B cell (primary cell): ENCODE results near the gene BMP7. TPM values are rescaled to one million over a fixed set of nuclear protein-coding genes. Genes with fewer than 3 reads are reported as not detected.

Source experiments
- ATAC-seq: fragments of 200-7000 bp; cut with Tn5 transposase; one replicate; pipeline ENCODE4 v1.10.0; 2021; ENCODE audit warnings: low read depth, mild to moderate bottlenecking, moderate number of reproducible peaks, moderate library complexity
- CTCF ChIA-PET: fragments of 350-600 bp; sonication (Branson Sonifier 250); formaldehyde crosslinking; loops from one replicate; lab custom pipeline; 2021; ENCODE audit warnings: antibody characterized with exemption, inconsistent platforms; lab: Charles Lee
- POLR2A ChIA-PET: fragments of 350-600 bp; sonication (Branson Sonifier 250); formaldehyde crosslinking; loops from one replicate; lab custom pipeline; 2021; ENCODE audit warnings: antibody characterized with exemption; lab: Charles Lee
- DNase-seq: peaks from one replicate; pipeline ENCODE4 v3.0.0; 2013
- H2AFZ ChIP-seq: 2 replicates; pipeline ENCODE4 v1.6.1; 2012; ENCODE audit warnings: mild to moderate bottlenecking, low read depth, low read length; ENCODE audit not compliant: insufficient read depth, poor library complexity, severe bottlenecking
- H3K27ac ChIP-seq, 2 donors: 1 replicate in 1 of 2; 2 replicates in 1 of 2; pipeline ENCODE4 v1.5.1; 2012 to 2013; ENCODE audit warnings: low read length in 2 of 2, mild to moderate bottlenecking in 2 of 2, moderate library complexity in 1 of 2
- H3K27me3 ChIP-seq, 4 experiments: fragments of 200-600 bp in 1 of 4; sonication (generic) in 1 of 4; replicated peaks in 1 of 4; 1 replicate in 2 of 4; 2 replicates in 2 of 4; pipeline versions ENCODE4 v1.6.1 to v1.7.0; 2013 to 2016; ENCODE audit warnings: low read length in 3 of 4, mild to moderate bottlenecking in 2 of 4, mixed read lengths in 1 of 4, moderate library complexity in 1 of 4; ENCODE audit not compliant: insufficient read depth in 4 of 4, control insufficient read depth in 3 of 4; ENCODE audit errors: control extremely low read depth in 1 of 4
- H3K36me3 ChIP-seq, 2 experiments: replicated peaks in 1 of 2; 1 replicate in 1 of 2; 2 replicates in 1 of 2; pipeline versions ENCODE4 v1.6.1 to v1.7.1; 2013; ENCODE audit warnings: low read length in 1 of 2; ENCODE audit not compliant: insufficient read depth in 2 of 2, control insufficient read depth in 1 of 2; ENCODE audit errors: control extremely low read depth in 1 of 2, extremely low read depth in 1 of 2
- H3K4me1 ChIP-seq, 2 donors: fragments of 200-600 bp in 1 of 2; sonication (generic) in 1 of 2; 1 replicate in 1 of 2; 2 replicates in 1 of 2; pipeline versions ENCODE4 v1.5.1 to v1.6.1; 2013 to 2017; ENCODE audit warnings: low read length in 2 of 2; ENCODE audit not compliant: control insufficient read depth in 2 of 2, insufficient read depth in 2 of 2
- H3K4me2 ChIP-seq: replicated peaks from 2 replicates; pipeline ENCODE3; 2012; ENCODE audit warnings: mild to moderate bottlenecking, low read depth, low read length; ENCODE audit not compliant: poor library complexity, severe bottlenecking
- H3K4me3 ChIP-seq, 5 experiments: fragments of 200-600 bp in 1 of 5; sonication (generic) in 1 of 5; 1 replicate in 3 of 5; 2 replicates in 2 of 5; pipeline versions ENCODE4 v1.5.1 to v1.7.0; 2011 to 2016; ENCODE audit warnings: low read length in 4 of 5, mild to moderate bottlenecking in 4 of 5, low read depth in 2 of 5, control low read depth in 1 of 5, moderate library complexity in 1 of 5; ENCODE audit not compliant: insufficient read depth in 1 of 5; ENCODE audit errors: control extremely low read depth in 1 of 5, extremely low read depth in 1 of 5
- H3K79me2 ChIP-seq: fragments of 200-600 bp; sonication (generic); one replicate; pipeline ENCODE4 v1.6.0; 2016; ENCODE audit warnings: low read length; ENCODE audit not compliant: control insufficient read depth, insufficient read depth
- H3K9ac ChIP-seq: fragments of 200-600 bp; sonication (generic); 2 replicates; pipeline ENCODE4 v1.6.1; 2017; ENCODE audit warnings: mild to moderate bottlenecking, low read length, moderate library complexity
- H3K9me3 ChIP-seq, 3 donors: one replicate each; pipeline versions ENCODE4 v1.6.1 to v1.7.1; 2013; ENCODE audit warnings: low read length in 2 of 3; ENCODE audit not compliant: control insufficient read depth in 2 of 3, insufficient read depth in 1 of 3; ENCODE audit errors: control extremely low read depth in 1 of 3
- H4K20me1 ChIP-seq: 2 replicates; pipeline ENCODE4 v1.6.0; 2012; ENCODE audit warnings: mild to moderate bottlenecking, low read length; ENCODE audit not compliant: insufficient read depth, control insufficient read depth, poor library complexity, severe bottlenecking
- H3K27ac Mint-ChIP-seq: one replicate; pipeline ENCODE4 v1.8.0; 2021; ENCODE audit warnings: mixed read lengths
- H3K27me3 Mint-ChIP-seq: one replicate; pipeline ENCODE4 v1.8.0; 2021; ENCODE audit warnings: mixed read lengths
- H3K4me1 Mint-ChIP-seq: one replicate; pipeline ENCODE4 v1.8.0; 2021; ENCODE audit warnings: mixed read lengths
- H3K4me3 Mint-ChIP-seq: one replicate; pipeline ENCODE4 v1.8.0; 2021; ENCODE audit warnings: mixed read lengths
- H3K9me3 Mint-ChIP-seq: one replicate; pipeline ENCODE4 v1.8.0; 2022; ENCODE audit warnings: mixed read lengths; ENCODE audit not compliant: insufficient read depth
- CTCF ChIP-seq: fragments of 200-600 bp; IDR thresholded peaks from one replicate; pipeline ENCODE4 v1.8.0; 2022; ENCODE audit warnings: antibody characterized with exemption, mild to moderate bottlenecking
- EZH2 ChIP-seq: IDR thresholded peaks from 2 replicates; pipeline ENCODE4 v1.6.1; 2012; ENCODE audit warnings: borderline replicate concordance, low read depth, mild to moderate bottlenecking, moderate library complexity, low read length; ENCODE audit not compliant: insufficient read depth, poor library complexity, severe bottlenecking
- WGBS: methylation state at CpG from one replicate; pipeline ENCODE4 v1.1.5; 2013; ENCODE audit warnings: missing lambda C conversion rate; ENCODE audit not compliant: insufficient coverage; 5-methylcytosine and 5-hydroxymethylcytosine counted together
- intact Hi-C: fragments of 100-400 bp; cut with micrococcal nuclease; formaldehyde crosslinking; loops from one replicate; pipeline ENCODE4 v1.10.0; 2022
- polyA plus RNA-seq: library from polyadenylated mRNA; depleted of rRNA; stranded (reverse); fragments of >200 nt; gene quantifications from 2 replicates; pipeline ENCODE4 v1.2.3, GENCODE V29; 2012
- total RNA-seq, 2 donors: library from RNA; stranded (reverse); fragments of 120-200 nt in 1 of 2; gene quantifications; 1 replicate in 1 of 2; 2 replicates in 1 of 2; pipeline versions ENCODE4 v1.2.3 to v1.2.4, GENCODE V29; 2013 to 2022

BMP7 gene
- total and polyA plus RNA-seq, 2 donors (not counting 1 experiment from before 2014, with no cell fraction given), result not detected

- POLR2A ChIA-PET, result no interaction called here
- no peak for ATAC-seq
- 58% methylated on average over 16 of the region's 18 CpGs for WGBS
- intact Hi-C loops, result no loop called here
- no peaks in the 10 kb centered on the region for H3K4me1 Mint-ChIP-seq
- Histone ChIP-seq H3K9me3 (no peaks in the 10 kb centered on the region), H4K20me1 (no peaks in the 10 kb centered on the region), H2AFZ (no peak overlapping the region), H3K79me2 (no peaks in the 10 kb centered on the region), H3K36me3 (no peaks in the 10 kb centered on the region), H3K27me3 (peaks cover 0 to 8% (median 2%) of the 10 kb centered on the region in 4 experiments), H3K9ac (no peak overlapping the region), H3K27ac (no peak overlapping the region), H3K4me1 (no peaks in the 10 kb centered on the region), H3K4me3 (no peak overlapping the region), H3K4me2 (no peak overlapping the region)
- no peak for TF ChIP-seq EZH2
- TF ChIP-seq CTCF, result no peak
- no peak for DNase-seq
- H3K9me3 Mint-ChIP-seq, result no peaks in the 10 kb centered on the region
- CTCF ChIA-PET, result no interaction called here
- H3K27ac Mint-ChIP-seq, result no peak overlapping the region
- H3K4me3 Mint-ChIP-seq, result no peak overlapping the region
- H3K27me3 Mint-ChIP-seq, result peaks cover 30% of the 10 kb centered on the region
Measured at GRCh38 chr20:57282670-57283361, 16.4 kb upstream of the BMP7 start.

- intact Hi-C loops, result no loop called here
- no peaks in the 10 kb centered on the region for H4K20me1 ChIP-seq
- Mint-ChIP-seq H3K4me3 (no peak overlapping the region), H3K27ac (no peak overlapping the region), H3K27me3 (peaks cover 24% of the 10 kb centered on the region), H3K4me1 (no peaks in the 10 kb centered on the region), H3K9me3 (no peaks in the 10 kb centered on the region)
- TF ChIP-seq EZH2 (no peak), CTCF (no peak)
- ATAC-seq (no peak), DNase-seq (no peak)
- no peak overlapping the region for H3K4me3 ChIP-seq
- ChIA-PET CTCF (no interaction called here), POLR2A (no interaction called here)
- no peaks in the 10 kb centered on the region for H3K4me1 ChIP-seq
- H3K9ac ChIP-seq, result no peak overlapping the region
- no peak overlapping the region for H3K4me2 ChIP-seq
- H2AFZ ChIP-seq, result no peak overlapping the region
- H3K9me3 ChIP-seq, result no peaks in the 10 kb centered on the region
- 64% methylated on average over 6 of the region's 7 CpGs for WGBS
- H3K27me3 ChIP-seq, result peaks cover 0 to 4% (median under 1%) of the 10 kb centered on the region in 4 experiments
- no peaks in the 10 kb centered on the region for H3K79me2 ChIP-seq
- H3K36me3 ChIP-seq, result no peaks in the 10 kb centered on the region
- no peak overlapping the region for H3K27ac ChIP-seq
Measured at GRCh38 chr20:57281900-57282299, 15.5 kb upstream of the BMP7 start.
